ENCODE measurements around the gene CDH4.

CDH4 gene

GRCh38 chr20:61923371-61924166, 671.5 kb downstream of the CDH4 start:
- no peaks in the 10 kb centered on the region for H3K36me3 ChIP-seq
- no peak overlapping the region for H3K4me3 ChIP-seq (ENCODE audit: low read depth in 1 of 2, low read length in 1 of 2)
- TF ChIP-seq, protein P1, sequence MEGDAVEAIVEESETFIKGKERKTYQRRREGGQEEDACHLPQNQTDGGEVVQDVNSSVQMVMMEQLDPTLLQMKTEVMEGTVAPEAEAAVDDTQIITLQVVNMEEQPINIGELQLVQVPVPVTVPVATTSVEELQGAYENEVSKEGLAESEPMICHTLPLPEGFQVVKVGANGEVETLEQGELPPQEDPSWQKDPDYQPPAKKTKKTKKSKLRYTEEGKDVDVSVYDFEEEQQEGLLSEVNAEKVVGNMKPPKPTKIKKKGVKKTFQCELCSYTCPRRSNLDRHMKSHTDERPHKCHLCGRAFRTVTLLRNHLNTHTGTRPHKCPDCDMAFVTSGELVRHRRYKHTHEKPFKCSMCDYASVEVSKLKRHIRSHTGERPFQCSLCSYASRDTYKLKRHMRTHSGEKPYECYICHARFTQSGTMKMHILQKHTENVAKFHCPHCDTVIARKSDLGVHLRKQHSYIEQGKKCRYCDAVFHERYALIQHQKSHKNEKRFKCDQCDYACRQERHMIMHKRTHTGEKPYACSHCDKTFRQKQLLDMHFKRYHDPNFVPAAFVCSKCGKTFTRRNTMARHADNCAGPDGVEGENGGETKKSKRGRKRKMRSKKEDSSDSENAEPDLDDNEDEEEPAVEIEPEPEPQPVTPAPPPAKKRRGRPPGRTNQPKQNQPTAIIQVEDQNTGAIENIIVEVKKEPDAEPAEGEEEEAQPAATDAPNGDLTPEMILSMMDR (IDR thresholded peaks at IDR 0.05) = no peak
- no peak overlapping the region for H3K27ac ChIP-seq
- no peaks in the 10 kb centered on the region for H3K4me1 ChIP-seq (ENCODE audit: control insufficient read depth in 1 of 2, insufficient read depth in 1 of 2, low read depth in 1 of 2, low read length in 1 of 2)
- H3K27me3 ChIP-seq = no peaks in the 10 kb centered on the region
- peaks cover 3% of the 10 kb centered on the region for H3K9me3 ChIP-seq

DNA sequence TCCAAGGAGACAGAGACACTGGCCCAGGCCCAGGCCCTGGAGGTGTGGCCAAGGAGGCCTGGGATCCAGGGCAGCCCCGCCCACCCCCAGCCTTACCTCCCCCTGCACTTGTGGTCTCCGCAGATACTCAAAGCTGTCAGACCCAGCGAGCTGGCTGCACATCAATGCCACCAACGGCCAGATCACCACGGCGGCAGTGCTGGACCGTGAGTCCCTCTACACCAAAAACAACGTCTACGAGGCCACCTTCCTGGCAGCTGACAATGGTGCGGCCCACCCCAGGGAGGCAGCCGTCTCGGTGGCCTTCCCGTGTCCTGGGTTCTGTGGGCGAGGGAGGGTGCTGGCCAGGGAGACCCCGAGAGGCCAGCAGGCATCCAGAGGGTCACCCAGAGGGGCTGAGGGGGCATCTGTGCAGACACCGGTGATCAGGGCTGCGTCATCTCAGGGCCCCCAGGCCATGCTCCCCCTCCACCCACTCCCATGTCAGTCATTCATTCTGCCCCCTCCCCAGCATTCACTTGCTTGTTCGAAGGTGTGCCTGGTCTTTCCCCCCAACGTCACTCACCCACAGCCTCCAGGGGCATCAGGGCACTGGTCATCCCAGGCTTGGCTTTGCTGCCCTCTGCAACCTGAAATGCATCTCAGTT, 672.3 kb downstream of the CDH4 start:
- no peaks in the 10 kb centered on the region for H3K4me1 ChIP-seq (ENCODE audit: control insufficient read depth in 1 of 2, insufficient read depth in 1 of 2, low read depth in 1 of 2, low read length in 1 of 2)
- no peaks in the 10 kb centered on the region for H3K27me3 ChIP-seq
- H3K4me3 ChIP-seq (ENCODE audit: low read depth in 1 of 2, low read length in 1 of 2) = no peak overlapping the region
- no peaks in the 10 kb centered on the region for H3K36me3 ChIP-seq
- H3K27ac ChIP-seq = no peak overlapping the region
- H3K9me3 ChIP-seq = peaks cover 2% of the 10 kb centered on the region
- TF ChIP-seq, protein P1 (IDR thresholded peaks at IDR 0.05) = no peak

GRCh38 chr20:61924858-61925554, 672.9 kb downstream of the CDH4 start:
- Histone ChIP-seq H3K36me3 (no peaks in the 10 kb centered on the region), H3K4me1 (ENCODE audit: control insufficient read depth in 1 of 2, insufficient read depth in 1 of 2, low read depth in 1 of 2, low read length in 1 of 2) (no peaks in the 10 kb centered on the region), H3K9me3 (no peaks in the 10 kb centered on the region), H3K27me3 (no peaks in the 10 kb centered on the region), H3K27ac (no peak overlapping the region), H3K4me3 (ENCODE audit: low read depth in 1 of 2, low read length in 1 of 2) (no peak overlapping the region)
- TF ChIP-seq, protein P1 (IDR thresholded peaks at IDR 0.05) = no peak

DNA sequence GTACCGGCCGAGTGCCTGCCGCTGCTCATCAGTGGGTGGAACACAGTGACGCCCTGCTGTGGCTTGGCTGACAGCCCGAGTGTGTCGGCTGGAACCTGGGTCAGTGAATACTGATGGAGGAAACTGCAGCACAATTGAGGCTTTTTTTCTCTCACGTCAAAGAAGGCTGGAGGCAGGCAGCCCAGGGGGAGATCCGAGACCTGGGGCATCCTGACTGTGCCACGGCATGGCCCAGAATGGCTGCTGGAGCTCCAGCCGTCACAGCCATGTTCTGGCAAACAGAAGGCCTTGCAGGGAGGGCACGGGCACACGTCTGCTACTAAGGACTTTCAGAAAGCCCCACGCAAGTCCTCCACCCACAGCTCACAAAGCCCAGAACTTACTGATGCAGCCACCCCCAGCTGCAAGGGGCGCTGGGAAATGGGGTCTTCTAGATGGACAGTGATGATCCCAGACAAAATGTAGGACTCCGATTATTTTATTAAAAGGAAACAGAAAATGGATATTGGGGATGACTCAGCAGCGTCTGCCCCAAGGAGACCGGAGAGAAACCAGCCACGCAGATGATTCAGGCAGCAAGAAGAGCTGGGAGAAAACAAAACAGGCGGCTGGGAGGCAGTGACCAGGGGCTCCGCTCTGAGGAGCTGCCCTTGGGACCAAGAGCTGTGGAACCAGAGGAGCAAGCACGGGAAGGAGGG, 673.6 kb downstream of the CDH4 start:
- Histone ChIP-seq H3K9me3 (no peaks in the 10 kb centered on the region), H3K27ac (no peak overlapping the region), H3K4me1 (ENCODE audit: control insufficient read depth in 1 of 2, insufficient read depth in 1 of 2, low read depth in 1 of 2, low read length in 1 of 2) (no peaks in the 10 kb centered on the region), H3K27me3 (no peaks in the 10 kb centered on the region), H3K4me3 (ENCODE audit: low read depth in 1 of 2, low read length in 1 of 2) (no peak overlapping the region), H3K36me3 (no peaks in the 10 kb centered on the region)
- TF ChIP-seq, protein P1 (IDR thresholded peaks at IDR 0.05) = no peak

GRCh38 chr20:61926253-61926613, 674.2 kb downstream of the CDH4 start:
- H3K4me1 ChIP-seq (ENCODE audit: control insufficient read depth in 1 of 2, insufficient read depth in 1 of 2, low read depth in 1 of 2, low read length in 1 of 2) = no peaks in the 10 kb centered on the region
- H3K27me3 ChIP-seq = no peaks in the 10 kb centered on the region
- no peaks in the 10 kb centered on the region for H3K36me3 ChIP-seq
- TF ChIP-seq, protein P1 (IDR thresholded peaks at IDR 0.05) = no peak
- no peak overlapping the region for H3K4me3 ChIP-seq (ENCODE audit: low read depth in 1 of 2, low read length in 1 of 2)
- no peak overlapping the region for H3K27ac ChIP-seq
- no peaks in the 10 kb centered on the region for H3K9me3 ChIP-seq
